Measurements from ENCODE around the gene POLR1A.

POLR1A gene

DNA sequence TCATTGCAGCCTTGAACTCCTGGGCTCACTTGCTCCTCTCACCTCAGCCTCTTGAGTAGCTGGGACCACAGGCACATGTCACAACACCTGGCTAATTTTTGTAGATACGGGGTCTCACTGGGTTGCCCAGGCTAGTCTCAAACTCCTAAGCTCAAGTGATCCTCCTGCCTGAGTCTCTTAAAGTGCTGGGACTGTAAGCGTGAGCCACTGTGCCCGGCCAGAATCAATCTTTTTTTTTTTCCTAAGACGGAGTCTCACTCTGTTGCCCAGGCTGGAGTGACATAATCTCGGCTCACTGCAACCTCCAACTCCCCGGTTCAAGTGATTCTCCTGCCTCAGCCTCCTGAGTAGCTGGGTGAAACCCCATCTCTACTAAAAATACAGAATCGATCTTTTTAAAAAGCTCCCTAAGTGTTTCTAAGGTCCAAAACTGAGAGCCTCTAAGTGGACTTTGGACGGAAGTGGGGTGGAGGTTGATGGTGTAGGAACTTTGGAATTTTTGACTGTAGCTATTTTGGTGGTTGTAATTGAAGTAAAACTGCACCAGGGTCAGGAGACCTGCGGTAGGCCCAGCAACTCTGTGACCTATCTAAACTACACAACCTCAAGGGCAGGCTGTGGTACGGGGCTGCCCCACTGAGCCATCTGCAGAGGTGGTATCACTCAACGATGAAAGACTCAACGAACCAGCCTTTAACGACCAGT is 82.9 kb downstream of the POLR1A start:
- no peaks in the 10 kb centered on the region for H3F3A ChIP-seq (ENCODE audit: low read depth)
- H3K36me3 ChIP-seq (ENCODE audit: insufficient read depth, low read length): peaks cover 25% of the 10 kb centered on the region; the same call in 1 of the 2 replicates
- H3K9me2 ChIP-seq (replicated peaks; ENCODE audit: low read depth, low read length): no peaks in the 10 kb centered on the region
- no peaks in the 10 kb centered on the region for H3K9me3 ChIP-seq (ENCODE audit: insufficient read depth, low read depth, low read length)
- no peak overlapping the region for H3K4me3 ChIP-seq (ENCODE audit: low read length, poor library complexity, severe bottlenecking)
- no peaks in the 10 kb centered on the region for H4K20me1 ChIP-seq (ENCODE audit: insufficient read depth, low read length, poor library complexity, severe bottlenecking)
- TF ChIP-seq, protein P1, sequence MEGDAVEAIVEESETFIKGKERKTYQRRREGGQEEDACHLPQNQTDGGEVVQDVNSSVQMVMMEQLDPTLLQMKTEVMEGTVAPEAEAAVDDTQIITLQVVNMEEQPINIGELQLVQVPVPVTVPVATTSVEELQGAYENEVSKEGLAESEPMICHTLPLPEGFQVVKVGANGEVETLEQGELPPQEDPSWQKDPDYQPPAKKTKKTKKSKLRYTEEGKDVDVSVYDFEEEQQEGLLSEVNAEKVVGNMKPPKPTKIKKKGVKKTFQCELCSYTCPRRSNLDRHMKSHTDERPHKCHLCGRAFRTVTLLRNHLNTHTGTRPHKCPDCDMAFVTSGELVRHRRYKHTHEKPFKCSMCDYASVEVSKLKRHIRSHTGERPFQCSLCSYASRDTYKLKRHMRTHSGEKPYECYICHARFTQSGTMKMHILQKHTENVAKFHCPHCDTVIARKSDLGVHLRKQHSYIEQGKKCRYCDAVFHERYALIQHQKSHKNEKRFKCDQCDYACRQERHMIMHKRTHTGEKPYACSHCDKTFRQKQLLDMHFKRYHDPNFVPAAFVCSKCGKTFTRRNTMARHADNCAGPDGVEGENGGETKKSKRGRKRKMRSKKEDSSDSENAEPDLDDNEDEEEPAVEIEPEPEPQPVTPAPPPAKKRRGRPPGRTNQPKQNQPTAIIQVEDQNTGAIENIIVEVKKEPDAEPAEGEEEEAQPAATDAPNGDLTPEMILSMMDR (conservative IDR thresholded peaks at IDR 0.05; ENCODE audit: low read length): no peak
- no peak for TF ChIP-seq EZH2phosphoT487 (IDR thresholded peaks at IDR 0.05; ENCODE audit: borderline replicate concordance)
- no peak overlapping the region for H2AFZ ChIP-seq (ENCODE audit: low read length)
- H3K27me3 ChIP-seq (ENCODE audit: insufficient read depth, low read length, poor library complexity, severe bottlenecking): no peaks in the 10 kb centered on the region
- no peaks in the 10 kb centered on the region for H3K4me1 ChIP-seq (ENCODE audit: insufficient read depth, low read length, poor library complexity, severe bottlenecking)
- no peak overlapping the region for H3K9ac ChIP-seq (ENCODE audit: low read depth, low read length, poor library complexity, severe bottlenecking)
- no peaks in the 10 kb centered on the region for H3K79me2 ChIP-seq (ENCODE audit: insufficient read depth, low read length)
- no peak overlapping the region for H3K4me2 ChIP-seq (ENCODE audit: low read depth, low read length, poor library complexity, severe bottlenecking)

DNA sequence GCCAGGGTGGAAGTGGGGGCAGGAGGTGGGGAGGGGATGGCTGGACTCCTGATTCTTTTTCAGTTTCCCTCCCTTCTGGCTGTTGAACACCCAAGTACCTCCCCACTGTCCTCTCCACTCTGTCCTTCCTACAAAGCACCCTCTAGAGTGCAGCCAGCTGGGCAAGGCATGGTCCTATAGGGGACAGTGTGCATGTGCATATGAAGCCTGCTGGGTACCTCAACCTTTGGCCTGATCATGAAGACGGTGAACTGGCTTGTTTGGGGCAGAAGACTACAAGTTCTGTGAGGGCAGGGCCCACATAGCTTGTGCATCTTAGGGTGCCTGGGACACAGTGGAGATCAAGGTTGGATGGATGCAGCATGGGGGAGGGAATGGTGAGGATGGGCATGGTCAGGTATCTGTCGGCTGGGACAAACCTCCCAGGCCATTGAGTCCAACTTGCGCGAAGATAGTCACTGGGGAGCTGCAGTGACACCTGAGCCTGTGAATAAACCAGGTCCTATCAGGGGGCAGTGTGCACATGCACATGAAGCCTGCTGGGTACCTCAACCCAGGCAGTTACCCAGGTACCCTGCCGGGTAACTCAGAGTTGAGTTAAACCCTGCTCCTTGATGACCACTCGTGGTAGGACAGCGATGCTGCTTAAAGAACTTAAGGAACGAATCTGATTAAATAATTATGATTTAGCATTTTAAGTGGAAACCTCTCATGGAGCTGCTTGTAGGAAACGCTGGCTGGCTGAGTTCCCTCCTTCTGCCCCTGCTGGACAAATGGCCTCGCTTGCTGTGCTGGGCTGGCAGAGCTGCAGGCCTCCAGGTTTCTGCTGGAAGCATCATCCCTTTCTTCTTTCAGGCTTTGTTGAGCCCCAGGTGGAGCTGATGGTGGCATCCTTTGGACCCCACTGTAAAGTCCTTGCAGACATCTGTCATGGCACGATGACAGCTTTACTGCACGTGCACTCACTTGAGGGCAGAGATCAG is 84.0 kb downstream of the POLR1A start:
- peaks cover 13% of the 10 kb centered on the region; the same call in 1 of the 2 replicates for H3K36me3 ChIP-seq (ENCODE audit: insufficient read depth, low read length)

DNA sequence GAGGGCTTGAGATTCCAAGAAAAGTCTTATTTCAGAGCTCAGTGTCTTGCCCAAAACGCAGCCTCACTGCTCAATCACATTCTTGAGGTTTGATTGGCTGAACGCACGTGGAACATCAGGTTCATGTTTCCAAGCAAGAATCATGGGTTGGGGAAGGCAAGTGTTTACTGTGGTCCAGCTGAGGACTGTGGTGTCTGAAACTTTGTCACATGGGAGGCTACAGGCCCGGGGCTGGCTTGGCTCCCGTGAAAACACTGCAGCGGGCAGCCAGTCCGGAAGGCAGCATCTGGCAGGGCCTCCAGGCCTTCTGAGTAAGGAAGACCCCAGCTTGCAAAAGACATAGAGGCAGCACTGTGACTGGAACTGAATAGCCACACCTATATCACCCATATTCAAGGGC is 84.7 kb downstream of the POLR1A start:
- H2AFZ ChIP-seq (ENCODE audit: low read length): no peak overlapping the region
- no peaks in the 10 kb centered on the region for H4K20me1 ChIP-seq (ENCODE audit: insufficient read depth, low read length, poor library complexity, severe bottlenecking)
- H3K9ac ChIP-seq (ENCODE audit: low read depth, low read length, poor library complexity, severe bottlenecking): no peak overlapping the region
- H3K4me2 ChIP-seq (ENCODE audit: low read depth, low read length, poor library complexity, severe bottlenecking): no peak overlapping the region
- no peaks in the 10 kb centered on the region for H3K79me2 ChIP-seq (ENCODE audit: insufficient read depth, low read length)
- no peaks in the 10 kb centered on the region for H3K4me1 ChIP-seq (ENCODE audit: insufficient read depth, low read length, poor library complexity, severe bottlenecking)
- H3K27me3 ChIP-seq (ENCODE audit: insufficient read depth, low read length, poor library complexity, severe bottlenecking): no peaks in the 10 kb centered on the region
- H3K36me3 ChIP-seq (ENCODE audit: insufficient read depth, low read length): peaks cover 6% of the 10 kb centered on the region; the same call in 1 of the 2 replicates
- H3K4me3 ChIP-seq (ENCODE audit: low read length, poor library complexity, severe bottlenecking): no peak overlapping the region
- H3K9me3 ChIP-seq (ENCODE audit: insufficient read depth, low read depth, low read length): no peaks in the 10 kb centered on the region
- TF ChIP-seq, protein P1 (conservative IDR thresholded peaks at IDR 0.05; ENCODE audit: low read length): no peak
- no peak for TF ChIP-seq EZH2phosphoT487 (IDR thresholded peaks at IDR 0.05; ENCODE audit: borderline replicate concordance)
- H3K9me2 ChIP-seq (replicated peaks; ENCODE audit: low read depth, low read length): no peaks in the 10 kb centered on the region
- no peaks in the 10 kb centered on the region for H3F3A ChIP-seq (ENCODE audit: low read depth)

More for the DNA sequence above, 84.0 kb downstream of the POLR1A start:
- TF ChIP-seq EZH2phosphoT487 (IDR thresholded peaks at IDR 0.05; ENCODE audit: borderline replicate concordance): no peak
- TF ChIP-seq, protein P1 (conservative IDR thresholded peaks at IDR 0.05; ENCODE audit: low read length): no peak
- Histone ChIP-seq H2AFZ (ENCODE audit: low read length) (no peak overlapping the region), H3K4me3 (ENCODE audit: low read length, poor library complexity, severe bottlenecking) (no peak overlapping the region), H3F3A (ENCODE audit: low read depth) (no peaks in the 10 kb centered on the region), H3K4me2 (ENCODE audit: low read depth, low read length, poor library complexity, severe bottlenecking) (no peak overlapping the region), H3K9me2 (replicated peaks; ENCODE audit: low read depth, low read length) (no peaks in the 10 kb centered on the region), H3K27me3 (ENCODE audit: insufficient read depth, low read length, poor library complexity, severe bottlenecking) (no peaks in the 10 kb centered on the region), H4K20me1 (ENCODE audit: insufficient read depth, low read length, poor library complexity, severe bottlenecking) (no peaks in the 10 kb centered on the region), H3K4me1 (ENCODE audit: insufficient read depth, low read length, poor library complexity, severe bottlenecking) (no peaks in the 10 kb centered on the region), H3K9ac (ENCODE audit: low read depth, low read length, poor library complexity, severe bottlenecking) (no peak overlapping the region), H3K9me3 (ENCODE audit: insufficient read depth, low read depth, low read length) (no peaks in the 10 kb centered on the region), H3K79me2 (ENCODE audit: insufficient read depth, low read length) (no peaks in the 10 kb centered on the region)

All from Loucy (cell line).